Measurements from ENCODE around the gene TIGD6.
A peak's percentile ranks its signal among the peaks of the same experiment; 100 is the strongest.

TIGD6 gene

DNA sequence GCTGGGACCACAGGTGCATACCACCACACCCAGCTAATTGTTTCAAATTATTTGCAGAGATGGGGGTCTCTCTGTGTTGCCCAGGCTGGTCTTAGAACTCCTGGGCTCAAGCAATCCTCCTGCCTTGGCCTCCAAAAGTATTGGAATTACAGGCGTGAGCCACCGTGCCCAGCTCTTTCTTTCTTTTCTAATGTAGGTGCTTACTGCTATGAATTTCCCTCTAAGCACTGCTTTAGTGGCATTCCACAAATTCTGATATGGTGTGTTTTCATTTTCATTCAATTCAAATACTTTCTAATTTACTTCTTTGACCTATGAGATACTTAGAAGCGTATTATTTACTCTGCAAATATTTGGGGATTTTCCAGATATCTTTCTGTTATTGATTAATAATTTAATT, 15.0 kb upstream of the TIGD6 start:
- no peak for DNase-seq

GRCh38 chr5:150014456-150014855, 14.0 kb upstream of the TIGD6 start:
- DNase-seq = no peak

- no peak for DNase-seq
Measured at GRCh38 chr5:150013931-150014330, 13.5 kb upstream of the TIGD6 start.

DNA sequence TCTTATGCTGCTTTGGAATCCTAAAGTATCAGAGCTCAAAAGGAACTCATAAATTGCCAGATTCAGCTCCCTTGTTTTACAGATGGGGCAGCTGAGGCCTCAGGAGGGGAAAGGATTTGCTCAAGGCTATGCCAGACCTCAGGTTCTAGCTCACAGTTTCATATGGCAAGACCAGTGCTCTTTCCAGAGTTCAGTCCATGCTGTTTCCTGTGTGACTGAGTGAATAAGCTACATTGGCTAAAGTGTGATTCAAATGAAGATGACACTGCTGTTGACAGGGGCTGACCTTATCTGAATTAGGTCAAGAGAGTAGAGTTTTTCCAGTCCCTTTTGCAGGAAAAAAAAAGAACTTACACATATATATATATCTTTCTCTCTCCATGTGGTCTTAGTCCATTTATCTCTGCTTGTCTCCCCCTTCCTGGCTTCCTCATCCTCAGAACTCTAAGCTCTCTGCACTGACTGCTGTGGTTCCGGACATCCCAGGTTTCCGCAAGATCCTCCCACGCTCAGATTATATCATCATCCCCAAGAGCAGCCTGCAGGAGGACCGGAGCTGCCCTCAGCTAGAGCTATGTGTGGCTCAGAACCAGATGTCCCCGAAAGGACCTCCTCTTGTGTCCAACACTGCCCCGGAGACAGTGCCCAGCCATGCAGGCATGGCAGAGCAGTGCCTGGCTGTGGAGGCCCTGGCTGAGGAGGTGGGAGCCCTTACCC, 9.4 kb upstream of the TIGD6 start:
- no peak for DNase-seq

- no peak for DNase-seq
Measured at GRCh38 chr5:150007050-150007449, 6.6 kb upstream of the TIGD6 start.

DNA sequence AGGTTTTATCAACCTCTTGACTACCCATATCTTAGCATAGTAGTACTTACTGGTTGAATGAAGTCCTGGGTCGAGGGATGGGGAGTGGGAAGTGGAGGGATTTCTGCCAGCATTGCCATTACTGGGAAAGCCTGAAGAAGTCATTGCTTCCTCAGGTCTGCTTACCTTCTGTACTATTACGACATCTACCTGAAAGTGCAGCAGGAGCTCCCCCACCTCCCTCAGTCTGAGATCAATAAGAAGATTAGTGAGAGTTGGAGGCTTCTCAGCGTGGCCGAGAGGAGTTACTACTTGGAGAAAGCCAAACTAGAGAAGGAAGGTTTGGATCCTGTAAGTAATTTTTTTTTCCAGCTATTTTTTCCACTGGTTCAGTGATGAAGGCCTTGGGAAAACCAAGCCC, 5.9 kb upstream of the TIGD6 start:
- no peak for DNase-seq

- no peak for DNase-seq
Measured at GRCh38 chr5:150001660-150002486, 1.4 kb upstream of the TIGD6 start.

DNA sequence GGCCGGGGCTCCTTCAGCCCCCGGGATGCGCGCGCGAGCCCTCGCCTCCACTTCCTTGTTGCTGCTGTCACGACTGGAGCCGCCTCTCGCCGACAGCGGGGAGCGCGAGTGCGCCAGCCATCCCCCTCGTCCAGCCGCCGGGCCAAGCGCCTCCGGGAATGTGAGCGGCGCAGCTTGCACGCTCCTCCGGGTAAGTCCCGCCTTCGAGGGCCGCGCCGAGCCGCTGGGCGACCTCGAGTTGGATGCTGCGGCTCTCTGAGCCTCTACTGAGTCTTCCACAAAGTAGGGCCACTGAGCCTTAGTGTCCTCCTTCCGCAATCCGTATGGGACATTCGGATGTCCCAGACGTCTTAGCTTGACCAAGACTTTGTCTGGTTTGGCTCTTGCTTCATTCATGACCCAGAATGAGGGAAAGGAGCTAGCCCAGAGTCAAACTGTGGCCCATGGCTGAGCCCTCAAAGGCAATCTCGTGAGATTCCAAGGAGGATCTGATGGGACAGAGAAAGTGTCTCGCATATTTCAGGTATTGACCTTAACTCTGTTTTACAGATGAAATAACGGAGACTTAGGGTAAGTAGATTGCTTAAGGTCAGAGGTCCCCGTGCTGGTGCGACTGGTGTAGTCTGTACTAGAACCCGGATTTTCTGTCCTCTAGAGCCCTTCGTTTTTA, 671 bp upstream of the TIGD6 start:
- no peak for DNase-seq

DNA sequence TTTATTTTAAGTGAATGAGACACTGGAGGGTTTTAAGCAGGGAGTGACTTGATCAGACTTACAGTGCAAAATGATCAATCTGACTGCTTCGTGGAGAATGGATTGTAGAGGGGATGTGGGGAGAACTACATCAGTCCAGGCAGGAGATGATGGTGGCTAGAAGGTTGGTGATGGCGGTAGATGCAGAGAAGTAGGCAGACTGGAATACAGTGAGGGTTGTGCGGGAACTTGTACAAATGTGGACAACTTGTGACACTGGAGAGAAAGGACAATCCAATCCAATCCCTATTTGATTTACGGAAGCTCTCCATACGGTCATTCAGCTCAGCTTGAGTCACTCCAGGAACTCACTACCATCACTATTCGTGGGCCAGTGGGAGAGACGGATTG, 593 bp downstream of the TIGD6 start:
- no peak for DNase-seq

GRCh38 chr5:149999359-149999758, 1.1 kb downstream of the TIGD6 start:
- no peak for DNase-seq

DNA sequence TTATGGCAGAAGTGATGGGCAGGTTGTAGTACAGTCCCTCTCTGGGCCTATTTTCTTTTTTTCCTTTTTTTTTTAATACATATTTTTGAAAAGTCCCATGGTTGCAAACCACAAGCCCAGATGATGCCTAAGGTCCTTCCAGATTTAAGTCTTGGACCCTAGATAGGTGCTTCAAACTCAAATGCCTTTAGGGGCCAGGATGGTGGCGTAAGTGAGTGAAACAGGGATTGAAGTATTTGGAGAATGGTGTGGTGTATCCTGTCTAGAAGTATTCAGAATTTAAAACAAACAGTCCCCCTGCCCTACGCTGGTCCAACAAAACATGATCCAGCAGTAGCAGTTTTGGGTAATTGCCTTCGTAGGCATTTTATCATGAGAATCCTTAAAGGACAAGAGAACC, 2.2 kb downstream of the TIGD6 start:
- DNase-seq = no peak

DNA sequence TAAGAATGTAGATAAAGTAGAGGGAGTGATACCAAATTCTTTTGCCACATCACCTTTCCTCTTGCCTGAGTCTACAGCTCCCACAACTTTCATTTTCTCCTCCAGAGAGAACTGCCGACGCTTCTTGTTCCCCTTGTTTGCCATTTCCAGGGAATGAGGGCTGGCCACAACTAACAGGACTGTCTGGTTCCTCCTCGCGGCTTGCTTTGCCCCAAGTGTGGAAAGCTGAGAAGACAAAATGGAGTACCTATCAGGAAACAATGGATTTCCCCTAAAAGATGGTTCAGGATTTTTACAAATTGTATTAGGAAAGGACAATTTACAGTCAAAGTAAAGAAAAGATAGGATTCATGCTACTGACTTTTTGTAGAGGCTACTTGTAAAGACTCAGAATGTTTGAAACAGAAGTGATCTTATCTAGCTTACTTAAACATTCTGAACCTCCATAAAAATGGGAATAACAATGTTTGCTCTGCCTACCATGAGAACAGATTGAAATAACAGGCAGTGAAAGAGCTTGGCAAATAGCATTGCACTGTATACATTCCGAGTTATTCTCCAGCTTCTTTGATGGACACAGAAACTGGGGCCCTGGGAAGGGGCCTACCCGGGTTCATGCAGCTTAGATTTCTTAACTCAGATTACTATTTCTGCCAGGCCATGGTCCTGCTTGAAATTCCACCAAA, 4.1 kb downstream of the TIGD6 start:
- DNase-seq = no peak

GRCh38 chr5:149995385-149996204, 4.9 kb downstream of the TIGD6 start:
- DNase-seq = no peak

- DNase-seq = no peak
Measured at GRCh38 chr5:149993471-149993870, 7.0 kb downstream of the TIGD6 start.

DNA sequence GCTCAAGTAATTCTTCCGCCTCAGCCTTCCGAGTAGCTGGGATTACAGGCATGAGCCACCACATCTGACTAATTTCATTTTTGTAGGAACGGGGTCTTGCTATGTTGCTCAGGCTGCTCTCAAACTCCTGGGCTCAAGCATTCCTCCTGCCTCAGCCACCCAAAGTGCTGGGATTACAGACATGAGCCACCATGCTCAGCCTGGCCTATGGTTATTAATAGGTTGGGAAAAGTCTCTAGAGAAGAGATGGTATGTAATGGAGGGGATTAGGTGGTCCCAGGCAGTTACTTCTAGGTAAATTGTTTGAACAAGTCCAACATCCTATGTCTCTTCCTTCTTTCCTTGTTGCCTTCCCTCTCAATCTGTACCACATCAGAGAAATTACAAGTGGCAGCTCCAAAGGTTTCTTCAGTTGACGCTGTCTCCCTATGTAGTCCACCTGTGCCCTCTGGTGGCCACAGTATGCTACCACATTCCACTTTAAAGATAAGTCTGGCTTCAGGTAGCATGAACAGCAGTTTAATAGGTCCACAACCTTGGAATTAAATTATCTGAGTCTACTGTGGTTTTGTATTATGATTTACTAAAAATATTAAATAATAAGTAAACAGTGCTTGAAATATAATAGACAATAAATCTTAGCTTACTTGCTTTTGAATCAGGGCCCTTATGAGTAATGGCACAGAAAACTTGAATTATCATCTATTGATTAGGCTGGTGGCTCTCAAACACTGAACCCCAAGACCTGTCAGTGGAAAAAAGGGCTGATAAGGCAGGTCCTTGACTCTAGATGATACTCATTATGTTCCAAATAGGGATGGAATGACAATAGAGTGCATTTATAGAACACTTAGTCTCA, 9.7 kb downstream of the TIGD6 start:
- DNase-seq = peak; percentile 32 to 82

DNA sequence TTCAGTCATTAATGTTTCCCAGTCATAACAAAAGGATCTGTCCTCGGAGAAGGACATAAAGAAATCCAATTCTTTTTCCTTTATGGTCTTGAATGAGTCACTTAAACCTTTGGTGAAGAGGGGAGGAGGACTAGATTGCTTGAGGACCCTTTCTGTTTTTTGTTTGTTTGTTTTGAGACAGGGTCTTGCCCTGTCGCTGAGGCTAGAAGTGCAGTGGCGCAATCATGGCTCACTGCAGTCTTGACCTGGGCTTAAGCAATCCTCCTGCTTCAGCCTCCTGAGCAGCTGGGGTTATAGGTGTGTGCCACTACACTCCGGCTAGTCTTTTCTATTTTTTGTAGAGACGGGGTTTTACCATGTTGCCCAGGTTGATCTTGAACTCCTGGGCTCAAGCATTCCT, 12.3 kb downstream of the TIGD6 start:
- no peak for DNase-seq

DNA sequence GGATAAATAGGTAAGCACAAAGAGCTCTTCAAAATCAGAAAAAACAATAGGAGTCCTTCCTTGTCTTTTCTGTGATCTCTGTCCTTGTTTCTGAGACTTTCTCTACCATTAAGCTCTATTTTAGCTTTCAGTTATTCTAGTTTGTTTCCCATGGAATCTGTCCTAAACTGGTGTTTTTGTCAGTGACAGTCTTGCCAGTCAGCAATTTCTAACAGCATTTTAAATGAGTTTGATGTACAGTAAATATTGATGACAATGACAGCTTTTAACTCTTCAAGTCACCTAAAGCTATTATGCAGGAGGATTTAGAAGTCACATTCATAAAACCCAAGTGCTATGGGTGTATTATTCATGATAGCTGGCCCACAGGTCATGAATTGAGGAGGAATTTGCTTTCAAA, 17.9 kb downstream of the TIGD6 start:
- DNase-seq = no peak

DNA sequence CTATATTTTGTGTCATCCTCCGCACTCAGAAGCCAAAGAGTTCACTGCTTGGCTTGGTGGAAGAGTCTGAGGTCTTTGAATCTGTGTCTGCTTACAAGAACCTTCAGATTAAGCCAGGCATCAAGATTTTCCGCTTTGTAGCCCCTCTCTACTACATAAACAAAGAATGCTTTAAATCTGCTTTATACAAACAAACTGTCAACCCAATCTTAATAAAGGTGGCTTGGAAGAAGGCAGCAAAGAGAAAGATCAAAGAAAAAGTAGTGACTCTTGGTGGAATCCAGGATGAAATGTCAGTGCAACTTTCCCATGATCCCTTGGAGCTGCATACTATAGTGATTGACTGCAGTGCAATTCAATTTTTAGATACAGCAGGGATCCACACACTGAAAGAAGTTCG, 19.2 kb downstream of the TIGD6 start:
- DNase-seq = no peak

- DNase-seq = no peak
Measured at GRCh38 chr5:149979896-149980295, 20.6 kb downstream of the TIGD6 start.

- no peak for DNase-seq
Measured at GRCh38 chr5:149975409-149975808, 25.0 kb downstream of the TIGD6 start.

- peak; percentile 18 to 73 for DNase-seq
Measured at GRCh38 chr5:149969181-149969930, 31.1 kb downstream of the TIGD6 start.
